Progenitor cell of endocrine pancreas (in vitro differentiated cells): ENCODE data around the gene MBD4. TPM values are rescaled to one million over a fixed set of nuclear protein-coding genes. Genes with fewer than 3 reads are reported as not detected.

ENCODE experiments used
- DNase-seq: peaks from one replicate; pipeline ENCODE4 v3.0.0; 2021; ENCODE audit warnings: low spot score; ENCODE audit not compliant: unreplicated experiment
- H3K27ac Mint-ChIP-seq: 2 replicates; pipeline ENCODE4 v1.8.0; 2021; ENCODE audit warnings: mild to moderate bottlenecking, moderate library complexity, mixed read lengths
- H3K27me3 Mint-ChIP-seq: 2 replicates; pipeline ENCODE4 v1.8.0; 2021; ENCODE audit warnings: mixed read lengths
- H3K36me3 Mint-ChIP-seq: 2 replicates; pipeline ENCODE4 v1.8.0; 2022; ENCODE audit warnings: mixed read lengths; ENCODE audit not compliant: insufficient read depth
- H3K4me1 Mint-ChIP-seq: 2 replicates; pipeline ENCODE4 v1.8.0; 2021; ENCODE audit warnings: low read depth, mixed read lengths
- H3K4me3 Mint-ChIP-seq: 2 replicates; pipeline ENCODE4 v1.8.0; 2021; ENCODE audit warnings: low read depth, mild to moderate bottlenecking, moderate library complexity, mixed read lengths
- H3K9me3 Mint-ChIP-seq: 2 replicates; pipeline ENCODE4 v1.8.0; 2021; ENCODE audit warnings: low read depth, mixed read lengths
- total RNA-seq: library from RNA; stranded (reverse); gene quantifications from 2 replicates; pipeline ENCODE4 v1.2.1, GENCODE V29; 2021
- TF ChIP-seq, protein P1 (sequence below): fragments of 200-600 bp; sonication (generic); IDR thresholded peaks from one replicate; pipeline ENCODE4 v1.5.0; 2021; ENCODE audit warnings: antibody characterized with exemption, mild to moderate bottlenecking; ENCODE audit not compliant: unreplicated experiment

The MBD4 gene
- total RNA-seq, 1 donor from 2014 or later = 32.5 TPM

DNA sequence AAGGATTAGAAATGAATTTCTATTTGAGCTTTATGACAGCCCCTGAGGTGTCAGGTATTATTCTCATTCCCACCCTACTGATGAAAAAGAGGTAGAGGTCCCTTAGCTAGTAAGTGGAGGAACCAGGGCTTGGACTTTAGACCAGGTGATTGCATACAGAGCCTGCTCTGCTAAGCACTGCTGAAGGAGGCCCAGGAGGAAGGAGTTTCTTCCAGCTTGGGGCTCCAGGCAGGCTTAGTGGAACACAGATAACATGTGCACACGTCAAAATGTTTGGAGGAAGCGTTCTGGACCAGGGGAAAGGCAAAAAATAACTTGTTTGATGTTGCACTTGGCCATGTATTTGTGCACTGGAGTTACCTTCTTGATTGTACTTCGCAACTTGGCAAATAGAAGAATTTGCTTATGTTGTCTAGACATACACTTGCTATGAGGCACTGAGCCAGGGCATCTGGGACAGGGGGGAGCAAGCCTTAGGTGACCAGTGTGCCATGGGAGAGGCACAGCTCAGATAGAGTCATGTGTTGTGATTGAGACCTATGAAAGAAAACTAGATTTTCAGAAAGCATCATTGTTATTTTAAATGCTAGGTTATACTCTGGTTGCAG lies 22.7 kb upstream of the MBD4 start:
- Mint-ChIP-seq H3K4me3 (no peak overlapping the region), H3K9me3 (no peaks in the 10 kb centered on the region), H3K36me3 (peaks cover 22% of the 10 kb centered on the region), H3K27ac (no peak overlapping the region), H3K4me1 (peaks cover 4% of the 10 kb centered on the region), H3K27me3 (no peaks in the 10 kb centered on the region)
- TF ChIP-seq, protein P1, sequence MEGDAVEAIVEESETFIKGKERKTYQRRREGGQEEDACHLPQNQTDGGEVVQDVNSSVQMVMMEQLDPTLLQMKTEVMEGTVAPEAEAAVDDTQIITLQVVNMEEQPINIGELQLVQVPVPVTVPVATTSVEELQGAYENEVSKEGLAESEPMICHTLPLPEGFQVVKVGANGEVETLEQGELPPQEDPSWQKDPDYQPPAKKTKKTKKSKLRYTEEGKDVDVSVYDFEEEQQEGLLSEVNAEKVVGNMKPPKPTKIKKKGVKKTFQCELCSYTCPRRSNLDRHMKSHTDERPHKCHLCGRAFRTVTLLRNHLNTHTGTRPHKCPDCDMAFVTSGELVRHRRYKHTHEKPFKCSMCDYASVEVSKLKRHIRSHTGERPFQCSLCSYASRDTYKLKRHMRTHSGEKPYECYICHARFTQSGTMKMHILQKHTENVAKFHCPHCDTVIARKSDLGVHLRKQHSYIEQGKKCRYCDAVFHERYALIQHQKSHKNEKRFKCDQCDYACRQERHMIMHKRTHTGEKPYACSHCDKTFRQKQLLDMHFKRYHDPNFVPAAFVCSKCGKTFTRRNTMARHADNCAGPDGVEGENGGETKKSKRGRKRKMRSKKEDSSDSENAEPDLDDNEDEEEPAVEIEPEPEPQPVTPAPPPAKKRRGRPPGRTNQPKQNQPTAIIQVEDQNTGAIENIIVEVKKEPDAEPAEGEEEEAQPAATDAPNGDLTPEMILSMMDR = no peak
- no peak for DNase-seq

DNA sequence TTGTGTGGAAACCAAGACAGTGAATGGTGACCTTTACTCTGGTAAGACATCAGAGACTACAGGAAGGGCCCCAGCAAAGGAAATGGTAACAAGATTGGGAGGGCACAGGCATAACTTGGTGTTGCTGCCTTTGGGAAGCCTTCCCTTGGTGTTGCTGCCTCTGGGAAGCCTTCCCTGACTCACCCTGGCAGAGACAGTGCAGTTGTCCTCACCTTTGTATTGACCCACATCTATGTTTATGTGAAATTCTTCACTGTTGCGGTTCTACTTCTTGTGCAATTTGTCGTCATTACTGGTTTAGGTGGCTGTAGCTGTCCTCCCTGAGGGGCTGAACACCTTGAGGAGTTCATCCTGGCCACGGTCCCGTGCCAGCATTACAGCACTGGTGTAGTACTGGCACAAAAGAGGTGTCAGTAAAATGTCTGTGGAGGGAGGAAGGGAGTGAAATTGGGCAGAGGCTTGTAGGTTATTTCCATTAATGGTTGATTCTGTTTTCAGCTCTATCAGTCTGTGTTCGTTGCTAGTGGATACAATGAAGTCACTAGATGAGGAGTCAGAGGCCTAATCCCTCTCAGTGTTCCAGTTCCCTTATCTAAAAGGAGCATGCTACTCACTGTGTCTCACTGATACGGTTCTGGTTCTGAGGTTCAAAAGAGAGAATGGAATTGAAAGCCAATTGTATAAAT lies 21.9 kb upstream of the MBD4 start:
- peaks cover 22% of the 10 kb centered on the region for H3K36me3 Mint-ChIP-seq
- DNase-seq = no peak
- H3K9me3 Mint-ChIP-seq = no peaks in the 10 kb centered on the region
- H3K27ac Mint-ChIP-seq = no peak overlapping the region
- no peaks in the 10 kb centered on the region for H3K27me3 Mint-ChIP-seq
- H3K4me3 Mint-ChIP-seq = no peak overlapping the region
- TF ChIP-seq, protein P1 = no peak
- peaks cover 3% of the 10 kb centered on the region for H3K4me1 Mint-ChIP-seq

DNA sequence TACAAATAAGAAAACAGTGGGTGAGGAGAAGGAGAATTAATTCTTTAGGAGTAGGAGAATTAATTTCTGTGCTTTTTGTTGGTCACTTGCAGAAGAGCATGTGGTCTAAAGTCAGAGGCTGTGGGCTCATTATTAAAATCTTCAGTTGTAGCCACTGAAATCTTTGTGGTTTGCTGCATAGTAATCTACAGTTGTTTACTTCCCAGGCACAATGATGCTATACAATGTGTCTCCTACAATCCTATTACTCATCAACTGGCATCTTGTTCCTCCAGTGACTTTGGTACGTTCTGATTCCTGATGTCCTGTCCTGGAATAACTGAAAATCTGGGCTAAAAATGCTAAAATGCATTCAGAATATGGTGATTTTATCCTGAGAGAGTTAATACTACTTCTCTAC lies 21.3 kb upstream of the MBD4 start:
- H3K9me3 Mint-ChIP-seq = no peaks in the 10 kb centered on the region
- no peak overlapping the region for H3K4me3 Mint-ChIP-seq
- H3K27me3 Mint-ChIP-seq = no peaks in the 10 kb centered on the region
- no peak for DNase-seq
- H3K36me3 Mint-ChIP-seq = peaks cover 22% of the 10 kb centered on the region
- TF ChIP-seq, protein P1 = no peak
- H3K27ac Mint-ChIP-seq = no peak overlapping the region
- H3K4me1 Mint-ChIP-seq = peaks cover 3% of the 10 kb centered on the region

DNA sequence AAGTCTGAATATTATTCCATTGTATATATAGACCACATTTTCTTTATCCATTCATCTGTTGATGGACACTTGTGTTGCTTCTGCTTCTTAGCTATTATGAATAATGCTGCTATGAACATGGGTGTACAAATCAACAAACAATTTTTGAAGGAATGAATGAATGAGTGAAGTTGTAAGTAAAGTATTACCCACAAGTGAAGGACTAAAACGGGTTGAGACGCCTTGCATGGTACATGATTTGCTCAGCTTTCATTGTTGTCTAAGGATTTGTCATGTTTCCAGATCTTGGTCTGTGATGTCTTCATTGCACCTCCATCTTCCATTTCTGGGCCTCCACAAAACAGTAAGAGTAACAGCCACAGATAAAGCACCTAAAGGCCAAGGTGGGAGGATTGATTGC lies 20.8 kb upstream of the MBD4 start:
- no peak for DNase-seq
- Mint-ChIP-seq H3K4me3 (no peak overlapping the region), H3K27me3 (no peaks in the 10 kb centered on the region)

DNA sequence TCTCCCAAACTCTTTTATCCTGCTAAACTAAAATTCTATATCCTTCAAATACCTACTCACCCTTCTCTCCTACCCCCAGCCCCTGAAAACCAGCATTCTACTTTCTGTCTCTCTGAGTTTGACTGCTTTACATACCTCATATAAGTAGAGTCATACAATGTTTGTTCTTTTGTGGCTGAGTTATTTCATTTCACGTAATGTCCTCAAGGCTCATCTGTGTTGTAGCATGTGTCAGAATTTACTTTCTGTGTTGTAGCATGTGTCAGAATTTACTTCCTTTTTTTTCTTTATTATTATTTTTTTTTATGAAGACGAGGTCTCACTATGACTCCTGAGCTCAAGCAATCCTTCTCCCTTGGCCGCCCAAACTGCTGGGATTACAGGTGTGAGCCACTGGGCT lies 20.4 kb upstream of the MBD4 start:
- DNase-seq = no peak
- Mint-ChIP-seq H3K27ac (no peak overlapping the region), H3K27me3 (no peaks in the 10 kb centered on the region), H3K36me3 (peaks cover 23% of the 10 kb centered on the region), H3K4me1 (peaks cover 3% of the 10 kb centered on the region), H3K4me3 (no peak overlapping the region), H3K9me3 (no peaks in the 10 kb centered on the region)
- TF ChIP-seq, protein P1 = no peak

More for the DNA sequence above, 20.8 kb upstream of the MBD4 start:
- Mint-ChIP-seq H3K27ac (no peak overlapping the region), H3K9me3 (no peaks in the 10 kb centered on the region), H3K4me1 (peaks cover 3% of the 10 kb centered on the region), H3K36me3 (peaks cover 23% of the 10 kb centered on the region)
- TF ChIP-seq, protein P1 = no peak
